GM21367 (cell line): Measurements from ENCODE around the gene WDPCP.
"Not testable (repeated sequence)": the region's sequence is repeated elsewhere in the genome, so short reads cannot be mapped to it uniquely, and the experiment has no call there.

Experiments
- ATAC-seq: cut with Tn5 transposase; IDR thresholded peaks from one replicate; pipeline ENCODE4 v1.9.1; 2021; ENCODE audit not compliant: unreplicated experiment

The WDPCP gene

DNA sequence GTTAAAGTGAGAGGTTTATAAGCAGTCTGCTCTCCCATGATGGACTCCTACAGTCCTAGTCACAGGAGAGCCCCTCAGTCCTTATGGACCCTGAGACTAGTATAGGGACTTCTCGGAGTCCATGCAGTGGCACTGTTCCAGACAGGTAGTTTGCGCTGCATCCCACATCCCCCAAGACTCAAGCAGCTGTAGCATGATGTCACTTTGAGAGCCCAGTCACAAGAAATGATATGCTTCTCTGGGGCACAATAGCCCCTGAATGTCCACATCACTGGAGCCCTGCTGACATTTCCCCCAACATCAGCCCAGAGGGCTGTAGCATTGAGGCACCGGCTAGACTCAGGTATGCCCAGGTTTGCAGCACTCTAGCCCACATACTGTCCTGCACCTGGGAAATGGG lies 317.6 kb downstream of the WDPCP start:
- ATAC-seq, result no peak

DNA sequence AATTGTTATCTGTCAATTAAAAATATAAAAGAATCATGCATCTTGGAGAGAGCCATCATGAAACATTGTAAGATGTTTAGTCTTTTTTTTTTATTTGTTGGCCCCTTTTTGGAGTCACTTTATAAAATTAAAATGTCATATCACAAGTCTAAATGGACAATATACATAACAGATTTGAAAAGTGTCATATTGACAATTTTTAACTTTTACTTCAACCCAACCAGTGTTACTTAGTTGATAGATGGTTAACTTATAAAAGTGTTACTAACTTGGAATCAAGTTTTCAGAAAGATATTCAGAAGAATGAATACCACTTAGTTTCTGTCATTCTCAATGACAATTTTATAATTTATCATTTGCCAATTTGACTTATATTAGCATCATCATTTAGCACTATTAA lies 319.3 kb downstream of the WDPCP start:
- ATAC-seq, result no peak

DNA sequence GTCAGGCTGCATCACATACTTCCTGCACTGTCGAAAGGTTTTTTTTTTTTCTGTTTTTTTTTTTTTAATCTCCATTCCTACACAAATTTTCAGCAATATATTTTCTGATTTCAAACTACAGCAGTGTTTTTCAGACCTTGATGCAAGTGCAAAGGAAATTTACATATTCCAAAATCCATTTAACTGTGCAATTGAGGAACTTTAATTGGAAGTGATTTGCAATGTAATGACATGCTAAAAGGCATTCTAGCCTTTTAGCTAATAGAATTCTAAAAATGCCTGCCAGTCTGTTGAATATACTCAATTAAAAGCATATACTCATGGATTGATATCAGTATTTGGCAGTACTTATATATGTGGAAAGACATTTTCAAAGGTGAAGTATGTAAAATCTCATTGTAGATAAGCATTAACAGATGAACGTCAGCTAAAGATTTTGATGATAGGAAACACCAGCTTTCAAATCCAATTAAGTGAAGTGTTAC lies 327.1 kb downstream of the WDPCP start:
- no peak for ATAC-seq

DNA sequence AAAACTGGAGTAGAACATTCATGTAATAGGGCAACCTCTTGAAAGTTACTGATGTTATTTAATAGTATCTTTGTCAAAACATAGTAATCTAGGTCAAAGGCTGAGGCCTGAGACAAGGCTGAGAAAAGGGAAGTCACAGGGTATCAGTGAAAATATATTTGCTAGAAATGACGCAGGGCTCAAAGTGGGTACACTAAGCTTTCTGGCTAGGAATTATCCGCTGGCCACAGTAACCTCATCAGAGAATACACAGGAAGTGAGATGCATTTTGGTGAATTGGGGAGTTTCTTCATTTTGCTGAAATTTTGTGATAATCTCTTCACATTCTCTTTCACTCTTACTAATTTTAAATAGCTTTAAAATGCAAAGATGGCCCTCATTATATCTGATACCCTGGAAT lies 330.8 kb downstream of the WDPCP start:
- ATAC-seq, result no peak

DNA sequence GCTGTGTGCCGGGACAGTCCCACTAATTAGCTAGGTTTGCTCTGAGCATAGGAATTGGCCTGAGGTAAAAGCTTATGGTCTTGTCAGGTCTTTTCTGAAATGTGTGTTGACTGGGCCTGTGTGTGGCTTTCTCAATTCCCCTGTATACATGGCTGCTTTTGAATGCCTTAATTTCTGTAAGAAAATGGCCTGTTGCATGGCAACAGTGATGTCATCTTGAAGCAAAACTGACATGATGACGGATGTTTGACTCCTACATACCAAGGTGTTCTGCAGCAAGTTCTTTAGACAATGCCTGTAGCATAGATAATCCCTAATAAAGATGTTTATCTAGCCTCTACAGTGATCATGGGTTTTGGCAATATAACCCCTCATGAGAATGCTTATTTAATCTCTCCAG lies 339.1 kb downstream of the WDPCP start:
- no peak for ATAC-seq

DNA sequence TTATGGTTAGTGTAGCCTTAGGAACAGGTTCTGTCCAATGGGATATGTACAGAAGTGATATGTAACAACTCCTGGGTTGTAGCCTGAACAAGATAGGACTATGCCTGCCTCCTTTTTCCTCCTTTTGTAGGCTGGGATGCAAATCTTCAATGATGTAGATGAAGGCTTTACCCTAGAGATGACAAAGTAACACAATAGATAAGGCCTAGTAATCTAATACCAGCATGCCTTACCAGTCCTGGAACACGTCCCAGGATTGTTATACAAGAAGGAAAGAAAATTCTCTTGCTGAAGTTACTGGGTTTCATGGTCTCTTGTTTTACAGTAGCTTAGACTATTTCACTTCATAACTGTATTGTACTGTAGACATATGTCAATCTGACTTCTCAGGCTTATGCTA lies 345.5 kb downstream of the WDPCP start:
- no peak for ATAC-seq

DNA sequence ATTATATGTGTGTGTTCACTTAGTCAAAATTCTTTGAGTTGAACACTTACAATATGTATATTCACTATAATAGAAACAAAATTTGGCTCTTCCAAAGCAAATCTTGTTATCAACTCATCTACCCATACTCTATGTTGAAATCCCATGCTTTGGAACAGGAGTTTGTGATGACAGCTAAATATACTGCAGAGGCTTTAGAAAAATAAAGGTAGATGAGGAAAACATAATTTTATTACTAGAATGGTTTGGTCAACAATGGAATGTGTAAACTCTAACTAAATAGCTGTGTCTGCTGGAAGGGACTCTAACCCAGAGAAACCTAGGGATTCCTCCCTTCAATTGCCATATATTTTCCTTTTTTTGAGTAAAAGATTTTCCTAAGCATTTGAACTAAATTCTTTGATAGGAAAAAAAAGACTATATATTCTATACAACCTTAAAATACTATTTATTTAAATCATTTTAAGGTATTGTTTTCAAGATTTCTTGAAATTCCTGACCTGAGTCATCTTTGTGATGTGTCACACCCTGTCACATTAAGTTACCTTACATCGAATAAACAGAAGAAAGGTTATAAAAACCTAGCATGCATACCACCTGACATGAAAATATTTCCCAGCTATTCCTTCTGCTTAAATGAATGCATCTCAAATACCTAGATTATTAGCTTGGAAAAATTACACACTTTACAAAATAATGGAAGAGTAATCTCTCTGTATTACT lies 362.2 kb downstream of the WDPCP start:
- ATAC-seq, result no peak

DNA sequence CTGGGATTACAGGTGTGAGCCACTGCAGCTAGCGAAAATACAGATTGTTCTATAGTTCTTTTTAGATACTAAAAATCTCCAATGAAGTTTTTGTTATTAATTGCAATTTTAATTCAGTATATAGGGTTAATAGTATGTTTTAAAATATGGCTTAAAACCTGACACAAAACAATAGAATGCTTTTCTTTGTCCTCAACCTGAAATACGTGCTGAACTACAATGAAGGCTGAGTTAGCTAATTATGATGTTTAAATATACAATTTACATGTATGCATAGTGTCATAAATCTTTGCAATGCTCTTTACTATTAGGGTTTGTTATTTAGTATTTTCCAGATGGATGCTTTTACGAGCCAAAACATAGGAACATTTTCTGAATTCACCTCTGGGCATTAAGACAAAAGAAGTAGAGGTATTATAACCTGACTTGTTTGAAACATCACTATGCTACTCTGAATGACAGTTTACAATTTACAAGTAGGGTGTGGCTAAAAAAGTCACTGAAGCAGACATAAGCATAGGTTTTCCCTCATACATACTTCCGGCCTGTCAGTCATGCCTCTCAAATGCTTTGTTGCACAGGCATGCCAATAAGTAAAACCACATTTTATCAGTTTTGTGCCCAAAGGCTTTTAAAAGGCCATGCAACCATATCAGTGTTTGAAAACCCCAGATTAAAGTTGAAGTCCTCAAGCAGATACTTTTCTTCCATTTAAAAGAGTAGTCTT lies 369.3 kb downstream of the WDPCP start:
- ATAC-seq, result no peak

DNA sequence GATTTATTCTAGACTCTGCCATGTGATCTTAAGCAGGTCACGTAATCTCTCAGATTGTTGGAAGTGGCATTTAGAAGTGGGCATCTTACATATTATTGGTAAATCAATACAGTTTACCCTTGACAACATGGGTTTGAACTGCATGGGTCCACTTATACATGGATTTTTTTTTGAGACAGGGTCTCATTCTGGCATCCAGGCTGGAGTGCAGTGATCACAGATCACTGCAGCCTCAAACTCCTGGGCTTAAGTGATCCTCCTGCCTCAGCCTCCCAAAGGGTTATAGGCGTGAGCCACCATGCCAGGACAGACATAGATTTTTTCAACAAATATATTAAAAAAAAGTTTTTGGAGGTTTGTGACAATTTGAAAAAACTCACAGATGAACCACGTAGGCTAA lies 393.0 kb downstream of the WDPCP start:
- no peak for ATAC-seq

DNA sequence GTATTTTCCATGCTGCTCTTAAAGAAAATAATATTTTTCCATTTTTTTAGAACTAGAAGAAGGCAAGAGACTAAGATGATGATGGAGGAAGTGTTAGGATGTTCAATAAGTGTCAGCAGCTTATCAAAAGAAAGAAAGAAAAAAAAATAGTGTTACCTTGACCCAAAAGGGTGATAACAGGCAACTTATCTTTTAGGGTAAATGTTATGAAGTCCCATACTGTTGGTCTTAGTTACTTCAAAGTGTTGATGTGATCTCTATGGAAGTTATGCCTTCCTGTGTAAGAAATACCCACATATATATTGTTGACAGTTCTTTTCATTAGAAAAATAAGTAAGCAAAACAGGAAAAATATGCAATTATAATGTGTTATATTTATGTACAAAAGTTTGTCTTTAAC lies 394.1 kb downstream of the WDPCP start:
- ATAC-seq, result no peak

DNA sequence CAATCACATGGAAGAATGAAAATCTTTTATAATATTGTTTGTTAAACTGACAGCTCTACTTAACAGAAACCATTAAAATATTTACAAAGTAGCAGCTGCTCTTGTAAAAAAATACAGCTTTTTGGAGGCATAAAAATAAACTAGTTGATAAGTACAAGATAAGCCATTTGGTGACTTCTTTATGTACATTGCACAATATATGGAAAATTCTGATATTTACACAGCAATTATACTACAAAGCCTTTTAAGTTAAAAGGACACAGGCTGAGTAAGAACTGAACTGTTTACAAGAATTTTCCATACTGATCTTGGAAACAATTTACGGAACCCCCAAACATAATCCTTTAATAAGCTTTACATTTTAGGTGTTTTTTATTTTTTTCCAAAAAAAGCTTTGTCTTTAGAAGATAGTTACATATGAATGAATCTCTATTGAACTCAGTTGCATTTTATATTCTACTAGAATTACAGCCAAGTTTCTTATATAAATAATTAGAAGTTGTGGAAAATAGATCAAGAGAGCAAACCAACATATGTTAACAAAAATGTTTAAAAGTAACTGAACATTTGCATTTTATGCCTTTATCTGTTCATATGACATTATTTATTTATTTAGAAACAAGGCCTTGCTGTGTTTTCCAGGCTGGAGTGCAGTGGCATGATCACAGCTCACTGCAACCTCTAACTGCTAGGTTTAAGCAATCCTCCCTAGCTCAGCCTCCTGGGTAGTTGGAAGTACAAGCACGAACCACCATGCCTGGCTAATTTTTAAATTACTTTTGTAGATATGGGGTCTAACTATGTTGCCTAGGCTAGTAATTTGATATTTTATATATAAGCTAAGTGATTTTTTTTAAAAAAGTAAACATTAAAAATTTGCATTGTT lies 395.1 kb downstream of the WDPCP start:
- ATAC-seq, result no peak

DNA sequence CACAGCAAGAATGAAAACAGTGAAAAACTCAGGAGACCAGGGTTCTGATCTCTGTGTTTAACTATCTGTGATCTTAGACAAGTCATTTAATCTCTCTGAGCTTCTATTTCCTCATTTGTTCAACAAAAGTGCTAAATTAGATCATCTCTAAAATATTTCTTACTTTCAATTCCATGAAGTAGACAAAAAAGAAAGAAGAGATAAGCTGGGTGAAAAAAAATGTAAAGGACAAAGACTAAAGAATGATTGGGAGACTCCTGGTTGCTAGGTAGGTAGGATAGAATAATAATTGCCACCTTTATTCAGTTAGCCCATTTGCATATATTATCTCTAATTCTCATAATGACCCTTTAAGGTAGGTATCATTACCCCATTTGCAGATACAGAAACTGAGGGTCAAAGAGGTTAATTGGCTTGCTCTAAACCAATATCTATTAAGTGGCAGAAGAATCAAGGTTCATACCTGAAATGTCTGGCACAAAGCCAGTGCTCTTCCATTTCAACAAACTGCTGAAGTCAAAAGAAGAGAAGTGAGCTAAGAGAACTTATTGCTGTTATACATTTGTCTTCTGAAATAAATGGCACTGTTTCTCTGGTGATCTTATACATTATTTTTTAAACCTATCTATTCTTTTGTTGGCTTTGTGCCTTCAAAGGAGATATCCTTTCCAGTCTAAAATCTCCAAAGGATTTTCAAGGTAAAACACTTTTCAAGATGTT lies 395.9 kb downstream of the WDPCP start:
- no peak for ATAC-seq

DNA sequence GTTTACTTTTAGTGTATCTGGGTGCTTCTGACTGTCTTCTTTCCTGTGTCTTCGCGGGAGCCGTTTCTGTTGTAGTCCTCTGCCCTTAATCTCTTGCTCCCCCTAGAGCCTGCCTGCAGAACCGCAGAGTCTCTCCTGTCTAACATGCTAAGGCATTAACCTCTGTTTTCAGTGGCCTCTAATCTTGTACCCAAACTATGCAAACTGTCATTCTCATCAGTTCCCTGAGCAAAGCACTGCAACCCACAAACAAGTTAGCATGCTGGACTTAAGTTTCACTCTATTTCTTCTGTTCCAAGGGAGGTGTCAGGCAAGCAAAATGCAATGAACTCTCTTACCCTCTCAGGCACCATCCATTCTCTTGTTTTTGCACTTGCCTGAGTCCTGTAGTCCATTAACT lies 399.3 kb downstream of the WDPCP start:
- peak; percentile 82 for ATAC-seq

DNA sequence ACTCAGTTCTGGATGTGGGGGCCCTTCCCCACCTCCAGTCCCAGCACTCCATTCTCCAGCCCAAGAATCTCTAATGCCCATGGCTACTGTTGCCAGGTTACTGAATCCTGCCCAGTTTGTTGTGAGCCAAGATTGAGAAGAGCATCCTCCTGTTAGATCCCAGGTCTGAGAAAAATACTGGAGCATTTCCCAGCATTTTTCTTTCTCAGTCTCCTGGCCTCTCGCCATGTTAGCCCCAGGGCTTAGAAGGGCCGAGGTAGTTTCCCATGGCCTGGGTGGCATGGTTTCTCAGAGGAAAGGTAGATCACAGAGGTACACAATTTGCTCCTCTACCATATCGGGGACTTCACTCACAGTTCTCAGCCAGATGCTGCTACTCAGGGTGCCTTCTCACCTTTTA lies 401.9 kb downstream of the WDPCP start:
- ATAC-seq, result no peak

DNA sequence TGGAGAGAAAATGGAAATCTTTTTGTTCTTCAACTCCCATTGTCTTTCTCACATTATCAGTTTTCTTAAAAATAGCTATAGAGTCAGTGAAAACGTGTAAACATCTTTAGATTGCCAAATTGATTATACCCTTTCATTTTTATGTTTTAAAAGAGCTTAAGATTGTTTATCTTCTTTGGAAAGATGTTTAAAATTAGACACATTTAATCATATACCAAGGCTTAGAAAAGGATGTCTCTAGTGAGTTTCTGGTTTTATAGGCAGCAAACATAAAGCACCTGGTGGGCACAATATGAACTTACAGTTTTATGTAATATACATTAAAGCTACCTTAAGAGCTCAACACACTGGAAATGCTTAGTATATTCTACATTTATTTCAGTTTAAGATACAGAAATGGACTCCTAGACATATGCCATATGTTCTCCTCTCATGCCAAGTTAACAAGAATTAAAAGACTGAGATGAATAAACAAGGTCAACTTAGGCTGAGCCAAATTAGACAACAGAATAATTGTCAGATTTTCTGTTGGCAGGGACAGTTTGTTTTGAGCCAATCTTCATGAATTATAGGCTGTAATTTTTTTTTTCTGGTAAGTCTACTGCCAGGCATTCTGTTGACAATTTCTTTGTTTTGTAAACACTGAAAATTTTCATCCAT lies 425.0 kb downstream of the WDPCP start:
- no peak for ATAC-seq

DNA sequence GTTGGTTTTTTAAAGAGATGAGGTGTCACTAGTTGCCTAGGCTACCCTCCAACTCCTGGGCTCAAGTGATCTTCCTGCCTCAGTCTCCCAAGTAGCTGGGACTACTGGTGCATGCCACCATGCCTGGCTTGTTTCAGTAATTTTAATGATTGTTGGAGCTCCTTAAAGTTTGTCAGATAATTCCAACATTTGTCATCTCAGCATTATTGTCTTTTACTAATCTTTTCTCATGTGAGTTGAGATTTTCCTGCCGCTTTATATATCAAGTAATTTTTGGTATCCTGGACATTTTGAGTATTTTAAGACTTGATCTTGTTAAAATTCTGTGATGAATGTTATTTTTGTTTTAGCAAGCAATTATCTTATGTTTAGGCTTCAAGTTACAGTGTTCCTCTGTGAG lies 429.0 kb downstream of the WDPCP start:
- ATAC-seq, result no peak

DNA sequence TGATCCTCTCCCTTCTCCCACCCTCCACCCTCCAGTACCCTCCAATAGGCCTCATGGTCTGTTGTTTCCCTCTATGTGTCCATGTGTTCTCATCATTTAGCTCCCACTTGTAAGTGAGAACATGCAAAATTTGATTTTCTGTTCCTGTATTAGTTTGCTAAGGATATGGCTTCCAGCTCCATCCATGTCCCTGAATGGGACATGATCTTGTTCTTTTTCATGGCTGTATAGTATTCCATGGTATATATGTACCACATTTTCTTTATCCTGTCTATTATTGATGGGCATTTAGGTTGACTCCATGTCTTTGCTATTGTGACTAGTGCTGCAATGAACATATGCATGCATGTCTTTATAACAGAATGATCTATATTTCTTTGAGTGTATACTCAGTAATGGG lies 451.6 kb downstream of the WDPCP start:
- not testable (repeated sequence) for ATAC-seq

DNA sequence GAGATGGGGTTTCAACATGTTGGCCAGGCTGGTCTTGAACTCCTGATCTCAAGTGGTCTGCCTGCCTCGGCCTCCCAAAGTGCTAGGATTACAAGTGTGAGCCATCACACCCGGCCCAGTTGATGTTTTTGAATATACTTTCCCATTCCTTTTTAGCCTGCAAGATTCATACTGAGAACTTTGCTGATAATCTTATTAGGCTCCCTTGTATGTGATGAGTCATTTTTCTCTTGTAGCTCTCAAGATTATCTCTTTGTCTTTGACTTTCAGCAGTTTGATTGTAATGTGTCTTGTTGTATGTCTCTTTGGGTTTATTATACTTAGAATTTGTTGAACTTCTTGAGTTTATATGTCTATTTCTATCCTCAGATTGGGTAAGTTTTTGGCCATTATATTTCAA lies 456.3 kb downstream of the WDPCP start:
- no peak for ATAC-seq

DNA sequence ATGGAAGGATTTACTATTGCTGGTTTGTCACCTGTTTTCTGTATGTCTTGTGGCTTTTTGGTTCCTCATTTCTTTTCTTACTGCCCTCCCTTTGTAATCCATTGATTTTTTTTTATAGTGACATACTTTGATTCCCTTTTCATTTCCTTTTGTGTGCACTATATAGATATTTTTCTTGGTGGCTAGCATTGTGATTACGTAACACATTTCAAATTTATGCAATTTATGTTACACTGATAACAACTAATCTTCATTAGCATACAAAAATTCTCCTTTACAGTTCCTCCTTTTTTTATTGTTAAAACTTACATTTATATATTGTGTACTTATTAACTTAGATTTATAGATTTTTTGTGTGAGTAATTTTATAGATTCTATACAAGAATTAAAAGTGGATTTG lies 457.1 kb downstream of the WDPCP start:
- ATAC-seq, result no peak

DNA sequence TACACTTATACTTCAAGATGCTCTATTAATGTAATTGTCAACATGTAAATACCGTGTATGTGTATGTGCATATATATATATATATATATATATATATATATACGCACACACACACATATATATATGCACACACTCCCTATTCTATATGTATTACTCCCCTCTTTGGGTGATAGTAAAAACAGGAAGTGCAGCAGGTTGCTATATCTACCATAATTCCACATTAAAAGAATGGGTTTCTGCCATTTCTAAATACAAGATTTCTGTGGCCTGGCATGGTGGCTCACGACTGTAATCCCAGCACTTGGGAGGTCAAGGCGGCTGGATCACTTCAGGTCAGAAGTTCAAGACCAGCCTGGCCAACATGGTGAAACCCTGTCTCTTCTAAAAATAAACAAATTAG lies 460.7 kb downstream of the WDPCP start:
- no peak for ATAC-seq
